ENCODE results near the gene SHMT2. TPM values are rescaled to one million over a fixed set of nuclear protein-coding genes. Genes with fewer than 3 reads are reported as not detected.
"Not testable (repeated sequence)": the region's sequence is repeated elsewhere in the genome, so short reads cannot be mapped to it uniquely, and the experiment has no call there.

Gene SHMT2
- total RNA-seq, 1 donor from 2014 or later, result 78.7 TPM

DNA sequence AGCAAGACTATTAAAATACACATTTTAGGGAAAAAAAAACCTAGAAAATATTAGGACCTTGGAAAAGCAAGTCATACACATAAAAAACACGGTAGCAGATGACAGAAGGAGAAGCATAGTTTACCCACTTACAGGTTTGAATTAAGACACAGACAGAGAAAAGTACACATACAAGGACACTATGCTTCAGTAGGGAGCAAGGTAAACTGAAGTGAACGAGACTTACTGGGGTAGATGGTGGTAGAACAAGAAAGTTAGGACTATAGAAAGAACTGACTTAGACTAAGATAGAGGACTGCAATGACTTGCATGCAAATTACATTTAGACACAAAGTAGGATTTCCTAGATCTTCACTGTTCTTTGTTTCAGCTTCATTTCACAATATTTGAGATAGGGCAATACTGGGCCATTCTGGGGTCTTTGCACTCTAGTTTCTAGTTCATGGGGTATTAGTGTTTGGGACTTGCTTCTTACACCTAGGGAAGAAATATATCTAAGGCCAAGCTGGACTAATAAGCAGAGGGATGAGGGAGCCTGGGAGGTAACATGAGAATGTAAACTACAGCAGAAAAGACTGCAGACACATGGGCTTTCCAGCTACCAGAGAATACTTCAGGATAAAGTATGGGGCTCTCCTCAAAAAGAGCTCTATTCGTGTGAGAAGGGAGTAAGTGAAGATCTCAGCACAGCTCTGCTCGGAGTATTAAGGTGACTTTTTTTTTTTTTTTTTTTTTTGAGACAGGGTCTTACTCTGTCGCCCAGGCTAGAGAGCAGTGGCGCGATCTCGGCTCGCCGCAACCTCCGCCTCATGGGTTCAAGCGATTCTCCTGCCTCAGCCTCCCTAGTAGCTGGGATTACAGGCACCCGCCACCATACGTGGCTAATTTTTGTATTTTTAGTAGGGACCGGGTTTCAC is 49.2 kb downstream of the SHMT2 start:
- peak overlapping the region; percentile 6 for H3K27ac Mint-ChIP-seq

DNA sequence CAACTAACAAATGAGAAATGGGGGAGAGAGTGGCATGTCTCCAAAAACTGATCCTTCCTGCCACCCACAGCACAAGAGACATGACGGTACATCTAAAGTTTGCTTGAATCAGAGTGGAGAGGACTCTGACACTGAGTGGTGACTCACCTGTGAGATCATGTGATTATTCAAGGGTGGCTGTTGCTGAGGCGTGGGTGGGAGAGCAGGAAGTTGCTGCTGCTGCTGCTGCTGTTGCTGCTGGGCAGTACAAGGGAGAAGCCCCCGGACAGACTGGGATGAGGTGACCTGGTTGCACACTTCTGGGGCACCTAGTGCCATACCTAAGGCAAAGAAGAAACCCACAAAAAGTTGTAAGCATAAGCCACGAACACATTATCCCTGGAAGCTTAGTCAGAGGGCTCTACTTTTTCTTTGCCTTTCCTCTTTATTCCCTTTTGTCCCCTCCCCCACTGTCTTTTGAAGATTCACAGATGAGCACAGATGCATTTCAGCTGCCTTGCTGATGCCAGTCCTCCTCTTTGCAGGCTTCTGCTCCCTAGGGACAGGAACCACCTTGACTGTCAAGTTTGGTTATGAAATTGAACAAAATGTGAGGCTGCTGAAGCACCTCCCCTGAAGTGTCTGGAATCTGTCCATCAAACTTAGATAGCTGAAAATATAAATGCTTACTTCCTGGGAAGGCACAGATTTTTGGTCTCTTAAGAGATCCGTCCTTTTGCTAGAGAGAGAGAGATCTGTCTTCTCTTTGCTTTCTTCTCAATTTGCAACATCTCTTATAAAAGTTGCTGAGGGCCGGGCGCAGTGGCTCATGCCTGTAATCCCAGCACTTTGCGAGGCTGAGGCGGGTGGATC is 50.9 kb downstream of the SHMT2 start:
- H3K27me3 Mint-ChIP-seq (ENCODE audit: low read depth), result no peaks in the 10 kb centered on the region
- peaks cover 8% of the 10 kb centered on the region for H3K4me1 Mint-ChIP-seq
- H3K4me3 Mint-ChIP-seq, result no peak overlapping the region
- no peaks in the 10 kb centered on the region for H3K9me3 Mint-ChIP-seq
- H3K27ac Mint-ChIP-seq, result peak overlapping the region; percentile 80
- TF ChIP-seq, protein P1, sequence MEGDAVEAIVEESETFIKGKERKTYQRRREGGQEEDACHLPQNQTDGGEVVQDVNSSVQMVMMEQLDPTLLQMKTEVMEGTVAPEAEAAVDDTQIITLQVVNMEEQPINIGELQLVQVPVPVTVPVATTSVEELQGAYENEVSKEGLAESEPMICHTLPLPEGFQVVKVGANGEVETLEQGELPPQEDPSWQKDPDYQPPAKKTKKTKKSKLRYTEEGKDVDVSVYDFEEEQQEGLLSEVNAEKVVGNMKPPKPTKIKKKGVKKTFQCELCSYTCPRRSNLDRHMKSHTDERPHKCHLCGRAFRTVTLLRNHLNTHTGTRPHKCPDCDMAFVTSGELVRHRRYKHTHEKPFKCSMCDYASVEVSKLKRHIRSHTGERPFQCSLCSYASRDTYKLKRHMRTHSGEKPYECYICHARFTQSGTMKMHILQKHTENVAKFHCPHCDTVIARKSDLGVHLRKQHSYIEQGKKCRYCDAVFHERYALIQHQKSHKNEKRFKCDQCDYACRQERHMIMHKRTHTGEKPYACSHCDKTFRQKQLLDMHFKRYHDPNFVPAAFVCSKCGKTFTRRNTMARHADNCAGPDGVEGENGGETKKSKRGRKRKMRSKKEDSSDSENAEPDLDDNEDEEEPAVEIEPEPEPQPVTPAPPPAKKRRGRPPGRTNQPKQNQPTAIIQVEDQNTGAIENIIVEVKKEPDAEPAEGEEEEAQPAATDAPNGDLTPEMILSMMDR (IDR thresholded peaks at IDR 0.05; ENCODE audit: unreplicated experiment), result no peak
- H3K36me3 Mint-ChIP-seq, result peaks cover 49% of the 10 kb centered on the region
- no peak for DNase-seq (ENCODE audit: low spot score in 2 of 2, unreplicated experiment in 2 of 2)

More for the DNA sequence above, 49.2 kb downstream of the SHMT2 start:
- peaks cover 8% of the 10 kb centered on the region for H3K4me1 Mint-ChIP-seq
- DNase-seq (ENCODE audit: low spot score in 2 of 2, unreplicated experiment in 2 of 2), result no peak
- TF ChIP-seq, protein P1 (IDR thresholded peaks at IDR 0.05; ENCODE audit: unreplicated experiment), result no peak
- no peaks in the 10 kb centered on the region for H3K27me3 Mint-ChIP-seq (ENCODE audit: low read depth)
- no peak overlapping the region for H3K4me3 Mint-ChIP-seq
- no peaks in the 10 kb centered on the region for H3K9me3 Mint-ChIP-seq
- H3K36me3 Mint-ChIP-seq, result peaks cover 60% of the 10 kb centered on the region

DNA sequence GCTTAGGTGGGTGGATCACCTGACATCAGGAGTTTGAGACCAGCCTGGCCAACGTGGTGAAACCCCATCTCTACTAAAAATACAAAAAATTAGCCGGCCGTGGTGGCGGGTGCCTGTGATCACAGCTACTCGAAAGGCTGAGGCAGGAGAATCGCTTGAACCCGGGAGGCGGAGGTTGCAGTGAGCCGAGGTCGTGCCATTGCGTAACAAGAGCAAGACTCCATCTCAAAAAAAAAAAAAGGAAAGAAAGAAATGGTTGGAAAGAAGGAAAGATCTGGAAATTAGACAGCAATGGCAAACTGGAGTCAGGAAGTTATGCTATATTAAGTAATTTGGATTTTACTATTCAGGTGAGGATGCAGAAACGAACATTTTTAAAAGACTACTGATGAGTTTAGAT is 52.6 kb downstream of the SHMT2 start:
- H3K36me3 Mint-ChIP-seq, result peaks cover 50% of the 10 kb centered on the region
- H3K4me1 Mint-ChIP-seq; H3K27ac Mint-ChIP-seq; H3K27me3 Mint-ChIP-seq (ENCODE audit: low read depth); H3K9me3 Mint-ChIP-seq; H3K4me3 Mint-ChIP-seq; DNase-seq (ENCODE audit: low spot score in 2 of 2, unreplicated experiment in 2 of 2): not testable (repeated sequence)

Small RNA genes lying within 50 kb of the gene (microRNA-seq; reads per million reads assigned to microRNA genes)
- gene MIR1228, result 18.8 reads per million, percentile 42 among the genes with 10 or more reads in this experiment

Other genes starting within 250 kb of the SHMT2 start
- 19.1 to 19.6 TPM (median 19.2 TPM) in 3 replicates for gene ZBTB39, start 223.2 kb upstream of the SHMT2 start, total RNA-seq
- gene TAC3, start 213.2 kb upstream of the SHMT2 start, total RNA-seq, result 0.31 to 0.47 TPM in 2 of 3 replicates, not detected in the other
- gene MYO1A, start 179.6 kb upstream of the SHMT2 start, total RNA-seq, result 0.22 to 0.59 TPM (median 0.27 TPM) in 3 replicates
- 19.7 to 23.2 TPM (median 21.8 TPM) in 3 replicates for gene NEMP1, start 150.9 kb upstream of the SHMT2 start, total RNA-seq
- gene NAB2, start 140.6 kb upstream of the SHMT2 start, total RNA-seq, result 52.7 to 53.7 TPM (median 52.9 TPM) in 3 replicates
- gene STAT6, start 118.3 kb upstream of the SHMT2 start, total RNA-seq, result 151 to 167 TPM (median 160 TPM) in 3 replicates
- gene LRP1, start 101.2 kb upstream of the SHMT2 start, total RNA-seq, result 229 to 253 TPM (median 243 TPM) in 3 replicates
- not detected in 3 replicates for gene LRP1-AS, start 82.1 kb upstream of the SHMT2 start, total RNA-seq
- gene NXPH4, start 12.9 kb upstream of the SHMT2 start, total RNA-seq, result 3.3 to 3.8 TPM (median 3.6 TPM) in 3 replicates
- gene STAC3, start 21.5 kb downstream of the SHMT2 start, total RNA-seq, result 9.8 to 11.3 TPM (median 10.6 TPM) in 3 replicates
- 95.5 to 111 TPM (median 109 TPM) in 3 replicates for gene R3HDM2, start 201.3 kb downstream of the SHMT2 start, total RNA-seq
- 0.24 to 0.32 TPM (median 0.31 TPM) in 3 replicates for gene INHBC, start 205.1 kb downstream of the SHMT2 start, total RNA-seq
- gene INHBE, start 225.6 kb downstream of the SHMT2 start, total RNA-seq, result 0.09 TPM in 1 of 3 replicates, not detected in the others
- 6.0 to 10.1 TPM (median 8.4 TPM) in 3 replicates for gene GLI1, start 230.1 kb downstream of the SHMT2 start, total RNA-seq